GM19238 (cell line): Measurements from ENCODE around the gene CCNI.

Source experiments
- DNase-seq: peaks from one replicate; pipeline ENCODE4 v3.0.0; 2011; ENCODE audit warnings: low spot score; ENCODE audit not compliant: insufficient read length

The CCNI gene

DNA sequence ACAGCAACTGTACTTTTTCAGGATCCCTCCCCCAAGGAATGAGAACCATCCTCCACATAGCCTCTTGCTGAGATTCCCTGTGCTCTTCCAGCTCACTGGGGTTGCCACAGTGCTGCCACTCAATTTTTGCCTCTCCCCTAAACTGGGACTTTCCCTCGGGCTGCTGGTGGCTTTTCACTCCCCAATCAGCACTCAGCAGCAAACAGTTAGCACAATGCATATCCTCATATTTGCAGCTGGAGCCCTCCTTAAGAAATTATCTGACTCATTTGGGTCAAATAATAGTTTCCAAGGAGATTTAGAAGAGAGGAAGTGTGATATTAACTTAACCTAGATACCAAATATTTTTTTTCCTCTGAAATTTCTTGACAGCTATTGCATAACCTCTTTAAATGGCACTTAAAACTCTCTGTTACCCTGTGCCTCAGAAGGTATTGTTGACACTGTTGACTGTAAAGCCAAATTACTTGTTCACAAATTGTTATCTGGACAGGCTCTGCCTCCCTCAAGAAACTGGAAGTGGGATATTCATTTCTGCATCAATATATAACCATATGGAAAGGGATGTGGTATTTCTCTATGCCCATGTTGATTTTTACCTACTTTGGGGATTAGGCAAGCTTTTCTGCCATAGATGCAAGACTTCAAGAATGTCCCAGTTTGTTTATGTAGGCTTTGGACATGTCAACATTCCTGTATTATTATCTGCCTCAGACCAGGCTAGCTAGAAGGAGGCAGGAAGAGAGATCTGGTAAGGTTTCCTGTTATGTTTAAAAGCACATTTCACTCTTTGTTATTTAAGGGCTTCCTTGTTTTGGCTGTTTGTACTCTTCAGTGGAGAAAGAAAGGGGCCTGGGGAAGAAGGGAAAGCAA is 68.2 kb downstream of the CCNI start:
- no peak for DNase-seq

DNA sequence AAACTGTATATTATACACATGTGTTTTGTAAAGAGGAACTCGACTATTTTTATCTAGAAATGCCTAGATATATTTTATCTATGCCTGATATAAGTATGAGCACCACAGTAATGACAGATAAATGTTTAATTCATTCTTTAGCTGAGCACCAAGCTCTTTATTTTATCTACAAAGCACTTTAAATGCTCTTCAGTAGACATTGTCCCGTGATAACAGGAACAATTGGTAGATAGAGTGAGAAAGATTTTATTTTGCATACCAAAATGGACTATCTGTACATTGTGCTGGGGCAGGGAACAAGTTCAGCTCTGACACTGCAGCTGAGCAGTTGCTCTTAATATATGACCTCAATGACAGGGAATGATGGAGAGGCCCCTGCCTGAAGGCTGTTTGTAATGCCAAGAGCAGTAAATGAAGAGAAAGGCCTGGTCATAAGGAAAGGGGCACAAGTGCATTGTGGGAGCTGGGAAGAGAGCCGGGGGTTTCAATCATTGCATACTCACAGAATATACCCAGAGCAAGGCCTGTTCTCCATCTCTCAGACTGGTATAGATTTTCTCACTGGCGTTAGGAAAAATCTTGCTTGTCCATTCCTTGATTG is 68.9 kb downstream of the CCNI start:
- no peak for DNase-seq

DNA sequence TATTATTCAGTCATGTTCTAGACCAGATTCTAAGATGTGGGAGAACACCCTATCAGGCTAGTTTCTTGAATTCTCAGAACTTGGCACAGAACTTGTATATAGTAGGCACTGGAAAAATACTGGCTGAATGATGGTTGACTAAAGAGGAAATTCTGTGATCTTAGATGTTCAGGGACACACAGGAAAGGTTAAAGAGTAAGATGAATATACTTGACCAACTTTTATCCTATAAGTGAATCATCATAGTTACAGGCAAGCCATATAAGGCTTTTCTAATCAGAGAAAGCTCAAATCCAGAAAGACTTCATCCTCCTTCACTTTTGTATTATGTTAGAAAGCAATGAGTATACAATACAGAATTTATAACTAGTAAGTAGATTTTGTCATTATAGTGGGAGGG is 72.4 kb downstream of the CCNI start:
- no peak for DNase-seq

DNA sequence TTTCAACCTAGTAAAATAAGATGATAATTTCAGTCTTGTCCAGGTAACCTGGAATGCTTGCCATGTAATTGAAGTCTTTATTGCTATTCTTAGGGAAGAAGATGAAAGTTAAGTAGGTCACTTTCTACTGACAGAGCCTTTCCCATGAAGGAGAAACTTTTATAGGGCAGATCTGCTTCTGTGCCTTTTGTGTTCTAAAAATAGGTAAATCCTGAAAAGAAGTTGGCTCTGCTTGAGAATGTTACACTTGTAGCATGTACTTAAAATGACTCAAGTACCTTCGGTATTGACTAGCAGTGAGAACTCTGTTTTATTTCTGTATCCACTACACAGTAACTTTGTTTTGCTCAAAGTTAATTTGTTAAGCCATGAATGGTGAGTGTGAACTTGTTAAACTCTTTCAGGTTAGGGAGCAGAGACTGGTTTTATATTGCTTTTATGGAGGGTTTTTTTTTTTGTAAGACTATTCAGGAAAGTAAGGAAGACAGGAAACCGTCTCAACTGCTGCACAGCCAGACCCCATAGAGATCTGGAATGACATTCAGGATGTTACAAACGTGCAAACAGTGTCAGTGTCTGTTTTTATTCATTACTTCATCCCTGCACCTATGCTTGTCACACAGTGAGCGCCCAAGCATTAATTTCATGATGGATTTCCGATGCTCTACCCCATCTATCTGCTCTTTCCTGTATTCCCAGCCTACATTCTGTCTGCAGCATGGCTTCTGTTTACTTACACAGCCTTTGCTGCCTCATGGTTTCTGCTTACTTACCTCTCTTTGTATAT is 73.3 kb downstream of the CCNI start:
- DNase-seq, result no peak

DNA sequence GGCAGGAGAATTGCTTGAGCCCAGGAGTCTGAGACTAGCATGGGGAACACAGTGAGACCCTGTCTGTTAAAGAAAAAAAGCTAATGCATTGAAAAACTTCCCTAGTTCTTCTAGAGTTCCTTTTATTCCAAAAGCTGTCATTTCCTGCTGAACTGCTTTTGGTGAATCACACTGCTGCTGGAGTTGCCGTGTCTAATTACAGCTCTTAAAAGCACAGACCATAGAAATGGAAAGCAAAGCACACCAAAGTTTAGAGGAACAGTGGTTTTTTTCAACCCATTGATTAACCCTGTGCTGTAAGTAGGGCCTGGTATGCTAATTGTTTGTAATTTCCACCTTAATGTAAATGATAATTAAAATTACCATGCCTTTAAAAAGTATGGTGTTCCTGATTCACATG is 73.9 kb downstream of the CCNI start:
- DNase-seq, result no peak

DNA sequence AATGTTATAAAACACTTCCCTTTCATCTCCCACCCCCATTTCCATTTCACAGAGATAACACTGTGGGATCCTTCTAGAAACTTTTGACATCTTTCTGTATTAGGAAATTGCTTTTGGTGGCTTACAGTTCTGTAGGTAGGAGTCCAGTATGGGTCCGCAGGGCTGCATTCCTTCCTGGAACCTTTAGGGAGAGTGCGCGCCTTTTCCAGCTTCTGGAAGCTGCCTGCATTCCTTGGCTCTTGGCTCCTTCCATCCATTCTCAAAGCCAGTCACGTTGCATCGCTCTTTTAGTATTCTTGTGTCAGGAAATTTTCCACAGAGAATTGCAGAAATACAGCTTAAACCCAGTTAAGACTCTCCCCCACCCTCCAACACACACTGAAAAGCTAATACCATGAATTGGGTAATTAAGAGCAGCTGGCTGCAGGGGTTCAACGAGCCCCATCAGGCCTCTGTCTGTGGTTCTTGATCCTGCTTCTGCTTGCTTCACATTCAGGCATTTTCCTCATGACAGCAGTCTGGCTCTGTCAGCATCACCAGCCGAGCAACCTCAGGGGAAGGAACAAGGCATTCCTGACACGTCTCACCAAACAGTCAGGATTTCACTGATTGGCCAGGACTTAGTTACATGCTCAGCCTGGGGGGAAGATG is 77.4 kb downstream of the CCNI start:
- DNase-seq, result no peak

DNA sequence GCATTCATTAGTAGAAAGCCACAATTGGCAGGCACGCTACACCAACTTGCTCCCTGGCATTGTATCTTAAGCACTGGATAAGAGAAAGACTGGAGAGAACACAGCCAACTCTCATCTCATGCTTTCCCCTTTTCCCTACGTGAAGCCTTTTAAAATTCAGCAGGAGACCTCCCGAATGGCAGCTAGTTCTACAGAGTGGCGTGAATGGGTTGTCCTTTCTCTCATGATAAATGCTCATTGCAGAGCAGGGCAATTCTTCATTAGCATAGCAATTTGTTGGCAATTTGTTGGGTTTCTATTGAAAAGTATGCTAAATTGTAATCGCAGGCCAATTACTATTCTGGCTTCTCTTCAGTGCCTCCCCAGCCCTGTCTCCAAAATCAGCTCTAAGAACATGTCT is 78.3 kb downstream of the CCNI start:
- no peak for DNase-seq
